PFSK-1 (cell line): ENCODE results near the gene DRICH1.

Source experiments
- FOXP2 ChIP-seq: optimal IDR thresholded peaks from 2 replicates; pipeline ENCODE3; 2011; ENCODE audit warnings: borderline replicate concordance, control low read depth, inconsistent platforms; ENCODE audit not compliant: insufficient read depth; ENCODE audit errors: extremely low read length, extremely low read depth
- POLR2AphosphoS5 ChIP-seq: IDR thresholded peaks from 2 replicates; pipeline ENCODE4 v1.6.1; 2012; ENCODE audit warnings: low read depth, mild to moderate bottlenecking, control low read depth, low read length, moderate library complexity
- SIN3A ChIP-seq: IDR thresholded peaks from 2 replicates; pipeline ENCODE4 v1.6.1; 2012; ENCODE audit warnings: mild to moderate bottlenecking, low read length, moderate library complexity, borderline replicate concordance; ENCODE audit not compliant: insufficient read depth
- TAF1 ChIP-seq: IDR thresholded peaks from 2 replicates; pipeline ENCODE4 v1.6.1; 2012; ENCODE audit warnings: low read length, control low read depth, borderline replicate concordance; ENCODE audit not compliant: insufficient read depth
- TF ChIP-seq, protein P1 (sequence below), 2 experiments: IDR thresholded peaks; 2 replicates each; pipeline versions ENCODE4 v1.6.1 to v1.8.0; 2011 to 2012; ENCODE audit warnings: low read depth in 2 of 2, low read length in 2 of 2, control low read depth in 1 of 2, inconsistent platforms in 1 of 2, mild to moderate bottlenecking in 1 of 2, moderate library complexity in 1 of 2; ENCODE audit not compliant: insufficient read depth in 1 of 2

DNA sequence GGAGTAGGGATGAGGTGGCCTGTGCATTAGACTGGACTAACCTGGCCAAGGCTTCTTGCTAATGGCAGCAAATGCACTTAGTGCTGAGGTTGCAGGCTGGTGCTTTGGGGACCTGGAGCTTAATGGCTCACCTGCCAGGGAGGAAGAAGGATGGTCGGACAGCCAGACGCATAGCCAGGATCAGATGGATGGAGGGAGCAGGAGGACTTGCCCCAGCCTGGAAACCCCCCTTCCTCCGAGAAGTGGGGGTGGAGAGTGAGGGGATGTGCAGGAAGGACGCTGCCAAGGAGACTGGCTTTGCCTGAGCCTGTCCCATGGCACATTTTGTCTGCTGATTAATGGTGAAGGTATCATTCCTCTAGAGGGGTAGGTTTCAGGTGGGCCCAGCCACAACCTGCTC, 69.9 kb downstream of the DRICH1 start:
- TF ChIP-seq TAF1 (no peak), POLR2AphosphoS5 (no peak), SIN3A (no peak), FOXP2 (no peak)
- TF ChIP-seq, protein P1, sequence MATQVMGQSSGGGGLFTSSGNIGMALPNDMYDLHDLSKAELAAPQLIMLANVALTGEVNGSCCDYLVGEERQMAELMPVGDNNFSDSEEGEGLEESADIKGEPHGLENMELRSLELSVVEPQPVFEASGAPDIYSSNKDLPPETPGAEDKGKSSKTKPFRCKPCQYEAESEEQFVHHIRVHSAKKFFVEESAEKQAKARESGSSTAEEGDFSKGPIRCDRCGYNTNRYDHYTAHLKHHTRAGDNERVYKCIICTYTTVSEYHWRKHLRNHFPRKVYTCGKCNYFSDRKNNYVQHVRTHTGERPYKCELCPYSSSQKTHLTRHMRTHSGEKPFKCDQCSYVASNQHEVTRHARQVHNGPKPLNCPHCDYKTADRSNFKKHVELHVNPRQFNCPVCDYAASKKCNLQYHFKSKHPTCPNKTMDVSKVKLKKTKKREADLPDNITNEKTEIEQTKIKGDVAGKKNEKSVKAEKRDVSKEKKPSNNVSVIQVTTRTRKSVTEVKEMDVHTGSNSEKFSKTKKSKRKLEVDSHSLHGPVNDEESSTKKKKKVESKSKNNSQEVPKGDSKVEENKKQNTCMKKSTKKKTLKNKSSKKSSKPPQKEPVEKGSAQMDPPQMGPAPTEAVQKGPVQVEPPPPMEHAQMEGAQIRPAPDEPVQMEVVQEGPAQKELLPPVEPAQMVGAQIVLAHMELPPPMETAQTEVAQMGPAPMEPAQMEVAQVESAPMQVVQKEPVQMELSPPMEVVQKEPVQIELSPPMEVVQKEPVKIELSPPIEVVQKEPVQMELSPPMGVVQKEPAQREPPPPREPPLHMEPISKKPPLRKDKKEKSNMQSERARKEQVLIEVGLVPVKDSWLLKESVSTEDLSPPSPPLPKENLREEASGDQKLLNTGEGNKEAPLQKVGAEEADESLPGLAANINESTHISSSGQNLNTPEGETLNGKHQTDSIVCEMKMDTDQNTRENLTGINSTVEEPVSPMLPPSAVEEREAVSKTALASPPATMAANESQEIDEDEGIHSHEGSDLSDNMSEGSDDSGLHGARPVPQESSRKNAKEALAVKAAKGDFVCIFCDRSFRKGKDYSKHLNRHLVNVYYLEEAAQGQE (IDR thresholded peaks at IDR 0.05; ENCODE audit: insufficient read depth in 1 of 2, low read depth in 2 of 2, low read length in 2 of 2): no peak
